GM08714 (cell line): Measurements from ENCODE around the gene CITED2.

Experiments
- H3K4me3 ChIP-seq: fragments of 200-500 bp; sonication (Bioruptor generic); 2 replicates; pipeline ENCODE4 v1.5.1; 2014; ENCODE audit warnings: mild to moderate bottlenecking, low read length, inconsistent platforms
- ZNF274 ChIP-seq: IDR thresholded peaks from 2 replicates; pipeline ENCODE4 v1.6.1; 2012; ENCODE audit warnings: mild to moderate bottlenecking, low read depth, low read length

Gene CITED2

DNA sequence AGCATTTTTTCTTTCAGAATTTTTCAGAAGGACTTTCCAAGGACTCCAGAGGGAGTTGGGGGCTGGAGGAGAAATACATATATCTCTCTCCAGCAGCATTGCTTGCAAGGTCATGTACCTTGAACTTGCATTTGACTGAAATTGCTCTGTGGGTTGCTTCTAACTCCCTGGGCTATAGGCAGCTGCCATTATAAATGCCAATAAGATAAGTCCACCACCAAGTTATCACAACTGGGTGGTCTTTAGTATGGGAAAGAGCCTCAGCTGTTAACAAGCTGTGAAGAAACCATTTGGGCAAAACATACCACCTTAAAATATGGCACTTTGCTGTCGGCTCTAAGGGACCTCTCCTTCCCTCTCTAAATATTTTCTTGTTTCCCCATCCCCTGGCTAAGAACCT is 20.9 kb upstream of the CITED2 start:
- TF ChIP-seq ZNF274, result no peak
- H3K4me3 ChIP-seq, result no peak overlapping the region

DNA sequence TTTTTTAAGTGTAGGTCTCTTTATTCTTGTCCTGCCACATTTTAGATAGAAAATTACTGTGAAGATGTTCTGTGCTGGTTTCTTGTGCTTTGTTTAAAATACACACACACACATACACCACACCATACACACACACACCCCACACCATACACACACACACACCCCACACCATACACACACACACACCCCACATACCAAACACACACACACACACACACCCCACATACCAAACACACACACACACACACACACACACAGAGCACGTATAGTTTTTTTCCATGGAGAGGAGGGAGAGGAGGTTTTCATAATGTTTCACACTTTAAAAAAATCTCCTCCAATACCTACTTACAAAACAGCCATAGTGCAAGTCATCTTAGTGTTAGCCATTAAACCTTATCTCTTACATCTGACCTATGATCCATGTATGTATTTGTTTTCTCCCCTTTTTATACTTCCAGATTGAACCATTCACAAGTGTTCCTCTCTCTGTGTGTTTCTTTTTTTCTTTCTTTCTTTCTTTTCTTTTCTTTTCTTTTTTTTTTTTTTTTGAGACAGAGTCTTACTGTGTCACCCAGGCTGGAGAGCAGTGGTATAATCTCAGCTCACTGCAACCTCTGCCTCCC is 19.7 kb upstream of the CITED2 start:
- no peak overlapping the region for H3K4me3 ChIP-seq
- TF ChIP-seq ZNF274, result no peak

DNA sequence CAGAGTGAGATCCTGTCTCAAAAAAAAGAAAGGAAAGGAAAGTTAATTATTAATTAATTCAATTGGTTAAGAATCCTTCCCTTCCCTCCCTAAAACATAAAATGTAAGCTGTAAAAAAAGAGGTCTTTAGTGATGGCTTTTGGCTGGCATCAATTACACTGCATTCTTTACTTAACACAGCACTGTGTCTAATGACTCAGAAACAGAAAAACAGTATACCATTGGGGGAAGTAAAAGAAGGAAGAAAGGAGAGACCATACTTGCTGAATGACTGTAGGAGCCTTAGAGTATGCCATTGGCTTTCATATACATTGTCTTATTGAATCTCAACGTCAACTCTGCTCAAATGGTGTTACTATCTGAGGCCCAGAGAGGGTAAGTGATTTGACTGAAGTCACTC is 18.3 kb upstream of the CITED2 start:
- H3K4me3 ChIP-seq, result no peak overlapping the region
- TF ChIP-seq ZNF274, result no peak

DNA sequence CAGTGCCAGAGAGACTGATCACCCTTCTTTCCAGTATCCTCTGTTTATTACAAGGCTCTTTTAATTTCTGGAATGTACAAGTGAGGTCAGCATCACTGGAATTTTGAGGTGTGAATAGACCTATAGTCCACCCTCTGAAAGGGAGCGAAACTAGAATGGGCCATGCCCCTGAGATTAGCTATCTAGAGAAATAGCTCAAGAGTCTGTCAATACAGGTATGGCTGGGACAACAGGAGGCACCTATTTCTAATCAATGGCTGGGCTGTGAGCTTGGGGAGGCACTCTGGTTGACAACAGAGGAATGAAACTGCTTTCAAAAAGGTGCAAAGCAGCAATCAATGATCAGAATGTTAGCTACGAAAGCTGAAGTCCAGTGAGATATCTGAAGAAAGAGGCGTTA is 17.3 kb upstream of the CITED2 start:
- no peak overlapping the region for H3K4me3 ChIP-seq
- no peak for TF ChIP-seq ZNF274

DNA sequence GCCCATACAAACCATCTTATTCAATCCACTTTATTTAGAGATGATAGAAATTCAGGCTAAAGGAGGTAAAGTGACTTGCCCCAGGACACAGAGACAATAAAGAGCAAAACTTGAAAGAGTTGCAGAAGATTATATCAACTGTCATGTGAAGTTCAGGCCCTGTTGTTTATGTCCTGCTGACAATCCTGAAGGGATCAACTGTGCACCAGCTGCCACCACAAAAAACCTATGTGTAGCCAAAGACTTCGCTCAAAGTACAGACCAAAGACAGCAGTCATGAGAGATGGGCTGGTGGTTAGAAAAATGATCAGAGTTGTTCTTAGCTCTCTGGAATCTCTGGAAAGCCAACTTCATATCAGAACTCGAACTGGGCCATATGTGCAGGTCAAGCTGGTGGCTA is 16.0 kb upstream of the CITED2 start:
- H3K4me3 ChIP-seq, result no peak overlapping the region
- TF ChIP-seq ZNF274, result no peak

DNA sequence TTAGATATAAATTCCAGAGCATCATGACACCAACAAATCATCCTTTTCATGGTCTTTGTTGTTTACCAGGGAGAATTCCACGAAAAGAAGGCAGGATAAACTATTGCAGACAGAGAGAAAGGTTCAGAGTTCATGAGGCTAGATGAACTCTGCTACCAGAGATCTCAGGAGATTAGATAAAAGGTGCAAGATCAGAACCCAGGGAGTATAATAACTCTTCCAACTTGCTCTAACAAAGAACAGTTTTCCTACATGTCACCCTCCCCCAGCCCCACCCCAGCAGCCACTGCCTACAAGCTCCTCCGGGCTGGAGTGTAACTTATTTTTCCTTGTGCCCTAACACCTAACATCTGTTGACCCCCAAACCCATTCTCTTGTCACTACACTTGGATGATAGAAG is 13.9 kb upstream of the CITED2 start:
- no peak overlapping the region for H3K4me3 ChIP-seq
- TF ChIP-seq ZNF274, result no peak

DNA sequence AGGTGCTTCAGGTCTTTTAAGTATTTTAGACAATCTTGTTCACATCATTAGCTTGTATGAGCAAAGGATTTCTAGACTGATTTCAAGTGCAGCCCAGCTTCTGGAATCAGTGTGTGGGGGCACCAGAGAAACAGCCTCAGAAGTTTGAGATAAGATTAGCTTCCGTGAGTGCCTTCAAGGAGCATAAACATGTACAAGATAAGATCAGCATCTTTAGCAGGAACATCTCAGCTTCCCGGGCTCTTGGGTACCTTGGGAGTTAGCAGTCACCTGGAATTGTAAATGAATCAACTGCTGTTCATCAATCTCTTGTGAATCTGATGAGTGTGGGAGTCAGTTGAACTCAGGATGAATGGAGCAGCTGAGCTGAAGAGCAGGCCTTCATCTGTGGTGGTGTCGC is 12.0 kb upstream of the CITED2 start:
- no peak overlapping the region for H3K4me3 ChIP-seq
- TF ChIP-seq ZNF274, result no peak

DNA sequence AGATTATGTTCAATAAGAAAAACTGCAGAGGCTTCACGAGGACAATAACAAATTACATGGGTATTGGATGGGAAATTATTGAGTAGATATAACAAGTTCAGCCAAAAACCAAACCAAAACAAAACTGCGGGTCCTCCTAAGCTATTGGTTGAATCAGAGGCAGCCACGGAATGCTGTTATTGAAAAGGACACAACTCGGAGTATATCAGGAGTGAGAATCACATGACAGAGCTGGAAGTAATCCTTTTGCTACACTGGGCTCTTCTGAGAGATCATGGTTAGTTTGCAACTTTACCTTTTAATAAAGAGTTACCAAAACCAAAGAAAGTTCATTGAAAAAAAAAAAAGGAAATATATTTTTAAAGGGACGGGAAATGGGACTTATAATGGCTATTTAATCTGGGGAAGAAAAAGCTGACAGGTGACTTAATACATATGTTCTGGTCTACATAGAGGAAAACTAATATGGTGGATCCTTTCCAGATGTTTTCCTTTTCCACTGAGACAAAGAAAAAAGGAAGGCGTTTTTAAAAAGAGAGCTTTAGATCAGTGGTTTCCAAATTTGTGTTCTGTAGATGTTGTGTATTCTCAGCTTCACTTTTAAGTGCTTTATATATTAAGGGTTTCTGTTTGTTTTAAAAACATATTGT is 6.9 kb upstream of the CITED2 start:
- H3K4me3 ChIP-seq, result no peak overlapping the region
- no peak for TF ChIP-seq ZNF274

DNA sequence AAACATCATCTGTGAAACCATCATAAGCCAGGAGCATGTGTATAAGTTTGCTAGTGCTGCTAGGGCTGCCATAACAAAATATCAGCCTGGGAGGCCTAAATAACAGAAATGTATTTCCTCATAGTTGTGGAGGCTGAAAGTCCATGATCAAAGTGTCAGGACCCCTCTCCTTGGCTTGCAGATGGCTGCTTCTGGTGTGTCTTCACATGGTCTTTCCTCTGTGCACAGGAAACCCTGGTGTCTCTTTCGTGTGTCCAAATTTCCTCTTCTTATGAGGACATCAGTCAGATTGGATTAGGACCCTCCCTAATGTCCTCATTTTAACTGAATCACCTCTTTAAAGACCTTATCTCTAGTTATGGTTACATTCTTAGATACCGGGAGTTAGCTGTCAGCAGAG is 6.2 kb upstream of the CITED2 start:
- TF ChIP-seq ZNF274, result no peak
- H3K4me3 ChIP-seq, result no peak overlapping the region

DNA sequence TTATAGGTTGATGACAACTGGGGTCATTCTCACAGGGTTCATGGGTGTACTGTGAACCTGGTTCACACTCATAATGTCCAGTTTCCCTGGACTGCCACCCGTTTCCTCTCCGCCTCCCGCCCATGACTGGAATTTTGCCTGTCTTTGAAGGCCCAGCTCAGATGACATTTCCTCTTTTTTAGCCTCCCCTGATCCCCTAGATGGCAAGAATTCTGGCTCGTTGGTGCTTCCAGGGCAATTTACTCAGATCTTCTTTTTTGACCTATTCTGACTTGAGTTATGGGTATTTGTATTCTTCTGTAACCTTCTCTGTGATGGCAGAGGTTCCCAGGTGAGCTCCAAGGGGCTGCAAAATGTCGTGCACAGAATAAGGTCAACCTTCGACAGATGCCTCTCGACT is 5.7 kb upstream of the CITED2 start:
- no peak for TF ChIP-seq ZNF274
- no peak overlapping the region for H3K4me3 ChIP-seq

DNA sequence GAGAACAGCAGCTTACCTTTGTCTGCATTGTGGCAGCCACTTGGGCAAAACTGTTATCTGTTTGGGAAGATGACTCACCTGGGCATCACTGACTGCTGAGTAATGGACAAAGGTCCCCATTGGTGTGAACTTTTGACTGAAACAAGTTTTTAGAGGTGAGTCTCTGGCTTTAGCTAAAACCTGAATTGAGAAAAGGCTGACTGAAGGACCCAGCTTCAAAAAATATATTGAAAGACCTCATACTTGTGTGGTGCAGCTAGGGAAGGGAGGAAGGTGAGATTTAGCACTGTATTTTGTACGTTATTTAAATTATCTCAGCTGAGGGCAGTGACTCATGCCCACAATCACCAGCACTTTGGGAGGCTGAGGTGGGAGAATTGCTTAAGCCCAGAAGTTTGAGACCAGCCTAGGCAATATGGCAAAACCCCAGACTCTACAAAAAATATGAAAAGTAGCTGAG is 4.5 kb upstream of the CITED2 start:
- TF ChIP-seq ZNF274, result no peak
- H3K4me3 ChIP-seq, result no peak overlapping the region

DNA sequence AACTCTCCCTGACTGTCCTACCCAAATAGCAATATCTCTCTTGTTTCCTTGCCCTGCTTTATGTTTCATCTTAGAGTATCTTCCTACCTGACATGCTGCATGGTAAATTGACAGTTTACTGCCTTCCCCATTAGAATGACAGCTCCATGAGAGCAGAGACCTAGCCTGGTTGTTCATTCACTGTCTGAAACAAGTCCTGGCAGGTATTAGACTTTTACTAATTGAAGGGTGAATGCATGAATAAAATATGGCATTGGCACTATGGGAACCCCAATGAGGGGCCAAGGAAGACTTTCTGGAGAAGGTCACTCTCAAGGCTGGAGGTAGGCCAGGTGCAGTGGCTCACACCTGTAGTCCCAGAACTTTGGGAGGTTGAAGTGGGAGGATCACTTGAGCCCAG is 3.8 kb upstream of the CITED2 start:
- no peak for TF ChIP-seq ZNF274
- no peak overlapping the region for H3K4me3 ChIP-seq

DNA sequence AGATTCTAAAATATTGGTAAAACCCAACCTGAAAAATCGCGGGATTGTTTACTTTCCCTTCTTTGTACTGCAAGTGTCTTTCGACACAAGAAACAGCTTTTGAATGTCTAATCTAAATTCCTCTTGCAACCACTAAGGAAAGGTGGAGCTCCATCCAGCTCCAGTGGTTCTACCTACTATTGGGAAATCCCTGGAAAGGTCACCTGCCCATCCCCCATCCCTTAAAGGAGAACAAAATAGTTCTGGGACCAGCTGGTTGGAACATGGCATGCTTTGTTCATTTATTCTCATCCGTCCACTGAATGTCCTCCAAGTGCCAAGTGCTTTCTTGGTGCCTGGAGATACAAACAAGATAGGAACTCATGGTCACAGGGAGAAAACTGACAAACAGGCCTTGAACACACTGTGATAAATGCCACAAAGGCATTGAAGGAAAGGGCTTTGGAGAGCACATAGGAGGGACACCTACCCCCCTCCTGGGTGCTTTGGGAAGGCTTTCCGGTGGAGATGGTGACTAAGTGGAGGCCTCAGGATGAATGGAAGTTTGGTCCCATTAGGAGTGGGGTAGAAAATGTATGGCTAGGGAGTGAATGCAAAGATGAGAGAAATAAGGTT is 2.3 kb upstream of the CITED2 start:
- no peak for TF ChIP-seq ZNF274
- no peak overlapping the region for H3K4me3 ChIP-seq

DNA sequence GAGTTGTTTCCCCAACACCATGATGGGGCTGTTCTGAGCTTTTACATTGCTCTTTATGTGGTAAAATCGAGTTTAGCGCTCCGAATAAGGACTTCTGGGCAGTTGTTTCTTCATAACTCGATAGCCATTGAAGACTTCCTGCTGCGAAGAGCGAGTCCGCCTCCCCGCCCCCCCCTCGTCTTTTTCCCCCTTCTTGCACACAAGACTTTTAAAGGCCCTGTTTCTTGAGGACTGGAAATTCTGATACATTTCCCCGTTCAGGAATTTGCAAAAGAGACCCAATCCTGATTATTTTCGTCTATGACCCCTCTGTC is 1.5 kb upstream of the CITED2 start:
- H3K4me3 ChIP-seq, result peak overlapping the region; percentile 79
- TF ChIP-seq ZNF274, result no peak

DNA sequence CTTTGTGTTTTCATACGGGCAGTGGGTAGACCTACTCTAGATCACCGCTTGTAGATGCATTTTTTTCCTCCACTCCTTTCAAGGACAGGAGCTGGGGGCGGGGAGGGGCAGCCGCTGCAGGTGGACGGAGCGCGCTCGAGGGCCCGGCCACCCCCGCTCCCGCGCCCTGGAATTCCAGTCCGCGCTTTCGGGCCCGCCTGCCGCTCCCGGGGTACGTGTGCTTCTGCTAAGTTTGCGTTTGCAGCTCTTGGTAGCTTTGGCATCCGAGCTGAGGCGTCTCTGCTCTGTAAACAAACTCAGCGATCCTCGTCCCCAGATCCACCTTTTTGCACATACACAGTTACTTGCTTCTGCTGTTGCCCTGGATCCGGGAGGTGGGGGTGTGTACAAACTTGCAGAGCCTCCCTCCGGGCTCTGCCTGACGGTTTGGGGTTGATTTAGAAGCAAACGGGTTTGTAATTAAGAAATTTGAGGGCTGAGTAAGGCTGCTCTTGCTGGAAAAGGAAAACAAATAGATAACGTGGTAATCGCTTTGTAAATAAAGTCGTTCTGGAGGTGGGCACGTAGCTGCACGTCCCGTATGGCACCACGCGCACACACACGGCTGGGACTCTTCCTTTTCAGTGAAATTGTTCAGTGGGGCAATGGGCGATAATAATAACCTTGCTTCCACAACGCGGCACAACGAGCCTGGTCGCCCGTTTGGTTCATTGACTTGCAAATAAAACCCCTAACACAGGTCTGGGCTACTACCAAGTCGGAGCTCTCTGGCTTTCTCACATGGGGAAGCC is 973 bp upstream of the CITED2 start:
- H3K4me3 ChIP-seq, result peak overlapping the region; percentile 79
- no peak for TF ChIP-seq ZNF274
